ENCODE measurements around the gene ADSL. TPM values are rescaled to one million over a fixed set of nuclear protein-coding genes. Genes with fewer than 3 reads are reported as not detected.
A peak's percentile ranks its signal among the peaks of the same experiment; 100 is the strongest.

Gene ADSL
- total RNA-seq, 2 experiments from 2014 or later = 117 to 137 TPM

DNA sequence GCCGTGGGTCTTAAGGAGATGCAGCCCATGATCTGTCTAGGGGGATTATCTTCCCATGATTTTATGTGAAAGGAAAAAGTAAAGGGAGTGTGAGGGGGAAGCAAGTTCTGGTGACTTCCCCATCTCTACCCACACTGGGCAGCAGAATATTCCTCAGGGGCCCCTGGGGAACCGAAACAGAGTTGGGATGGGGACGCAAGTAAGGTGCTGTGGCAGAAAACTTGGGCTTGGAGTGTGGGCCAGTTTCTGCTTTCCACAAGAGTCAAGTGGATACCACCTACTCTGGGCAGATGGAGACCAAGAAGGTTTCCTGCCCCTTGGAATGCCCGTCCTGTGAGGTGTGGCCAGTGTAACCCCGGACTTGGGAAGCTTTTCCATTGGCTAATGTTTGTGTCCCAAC is 88.4 kb downstream of the ADSL start:
- intact Hi-C loops (cut with micrococcal nuclease; ENCODE audit: unreplicated experiment) = no loop called here
- H3K27ac ChIP-seq (ENCODE audit: low read depth, low read length, poor library complexity, severe bottlenecking) = peak overlapping the region; percentile 99
- H3K79me2 ChIP-seq (ENCODE audit: insufficient read depth, low read depth, low read length) = peaks cover 47% of the 10 kb centered on the region

DNA sequence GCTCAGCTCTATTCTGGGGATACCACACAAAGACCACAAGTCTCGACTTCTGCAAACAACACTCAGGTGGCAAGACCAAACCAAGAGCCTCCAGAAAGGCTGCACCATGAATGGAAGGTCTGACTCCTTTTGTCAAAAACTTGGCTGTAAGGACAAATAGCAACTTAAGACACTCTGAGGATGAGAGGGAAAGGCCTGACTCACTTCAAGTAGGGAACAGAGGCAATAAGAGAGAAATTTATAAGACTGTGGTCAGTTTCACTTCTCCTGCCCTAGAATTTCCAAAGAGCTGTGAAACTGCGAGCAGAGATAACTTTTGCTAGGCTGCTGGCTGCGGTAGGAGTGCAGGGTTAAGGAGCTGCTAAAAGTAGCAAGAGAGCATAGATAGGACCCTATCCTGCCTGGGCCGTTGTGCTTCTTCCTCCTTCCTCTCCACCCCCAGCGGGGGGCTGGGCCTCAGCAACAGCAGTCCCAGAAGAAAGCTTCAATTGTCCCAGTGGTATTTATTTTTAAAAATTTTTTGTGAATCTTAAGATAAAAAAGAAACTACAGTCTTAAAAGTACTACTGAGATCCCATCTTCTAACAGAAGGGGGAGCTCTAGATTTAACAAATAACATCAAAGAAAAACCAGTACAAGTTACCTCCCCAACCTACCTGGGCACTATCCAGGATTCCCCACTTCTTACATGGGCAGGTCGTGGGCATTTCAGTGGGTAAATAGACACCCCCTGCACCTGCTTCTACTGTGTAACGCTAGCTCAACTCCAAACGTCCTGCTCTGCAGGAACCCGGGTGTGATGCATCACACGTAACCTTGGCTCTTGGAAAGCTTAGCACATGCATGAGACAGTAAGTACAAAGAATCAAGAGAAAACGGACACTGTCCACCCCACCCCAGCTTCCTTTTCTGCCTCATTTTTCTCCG is 90.5 kb downstream of the ADSL start:
- Histone ChIP-seq H3K4me1 (ENCODE audit: insufficient read depth, low read length, poor library complexity, severe bottlenecking) (peaks cover 96% of the 10 kb centered on the region), H3K9me2 (ENCODE audit: insufficient read depth, low read length) (no peaks in the 10 kb centered on the region), H2AFZ (ENCODE audit: low read length) (no peak overlapping the region), H4K20me1 (ENCODE audit: insufficient read depth, low read length) (no peaks in the 10 kb centered on the region), H3K9me3 (ENCODE audit: low read length) (peaks cover 5% of the 10 kb centered on the region; the same call in 1 of the 2 replicates), H3K79me2 (ENCODE audit: insufficient read depth, low read depth, low read length) (peaks cover 65% of the 10 kb centered on the region), H3K36me3 (ENCODE audit: insufficient read depth, low read length) (peaks cover 62% of the 10 kb centered on the region), H3K4me3 (ENCODE audit: low read depth, low read length, poor library complexity, severe bottlenecking) (peak overlapping the region; percentile 64), H3K27ac (ENCODE audit: low read depth, low read length, poor library complexity, severe bottlenecking) (peak overlapping the region; percentile 99), H3K4me2 (ENCODE audit: low read length) (peak overlapping the region; percentile 99)
- ChIA-PET POLR2A (interaction anchor here (0.5 to 2.5 kb wide), 21 partner anchors 10 to 973 kb away, joined by 3 to 17 read pairs (median 4); no protein-coding TSS in a partner anchor), CTCF (ENCODE audit: unreplicated experiment) (interaction anchor here (0.5 to 1.8 kb wide), 8 partner anchors 18 to 88 kb away, joined by 3 to 6 read pairs (median 3); no protein-coding TSS in a partner anchor)
- DNase-seq (ENCODE audit: low spot score) = peak; percentile 82
- BruUV-seq (replicated peaks) = no TSS peak
- no peak for TF ChIP-seq EZH2phosphoT487 (IDR thresholded peaks at IDR 0.05; ENCODE audit: borderline replicate concordance, low read depth, low read length)
- TF ChIP-seq, protein P1, sequence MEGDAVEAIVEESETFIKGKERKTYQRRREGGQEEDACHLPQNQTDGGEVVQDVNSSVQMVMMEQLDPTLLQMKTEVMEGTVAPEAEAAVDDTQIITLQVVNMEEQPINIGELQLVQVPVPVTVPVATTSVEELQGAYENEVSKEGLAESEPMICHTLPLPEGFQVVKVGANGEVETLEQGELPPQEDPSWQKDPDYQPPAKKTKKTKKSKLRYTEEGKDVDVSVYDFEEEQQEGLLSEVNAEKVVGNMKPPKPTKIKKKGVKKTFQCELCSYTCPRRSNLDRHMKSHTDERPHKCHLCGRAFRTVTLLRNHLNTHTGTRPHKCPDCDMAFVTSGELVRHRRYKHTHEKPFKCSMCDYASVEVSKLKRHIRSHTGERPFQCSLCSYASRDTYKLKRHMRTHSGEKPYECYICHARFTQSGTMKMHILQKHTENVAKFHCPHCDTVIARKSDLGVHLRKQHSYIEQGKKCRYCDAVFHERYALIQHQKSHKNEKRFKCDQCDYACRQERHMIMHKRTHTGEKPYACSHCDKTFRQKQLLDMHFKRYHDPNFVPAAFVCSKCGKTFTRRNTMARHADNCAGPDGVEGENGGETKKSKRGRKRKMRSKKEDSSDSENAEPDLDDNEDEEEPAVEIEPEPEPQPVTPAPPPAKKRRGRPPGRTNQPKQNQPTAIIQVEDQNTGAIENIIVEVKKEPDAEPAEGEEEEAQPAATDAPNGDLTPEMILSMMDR (conservative IDR thresholded peaks at IDR 0.05; ENCODE audit: low read length) = peak; percentile 89
- intact Hi-C loops (cut with micrococcal nuclease; ENCODE audit: unreplicated experiment) = loop anchor here (1.0 to 2.0 kb wide), 10 partner anchors 22 to 210 kb away; partner anchors contain the start of genes MRTFA and SGSM3

More for the DNA sequence above, 88.4 kb downstream of the ADSL start:
- Histone ChIP-seq H3K9me3 (ENCODE audit: low read length) (peaks cover 5% of the 10 kb centered on the region; the same call in 1 of the 2 replicates), H3K4me2 (ENCODE audit: low read length) (peak overlapping the region; percentile 53), H3K4me3 (ENCODE audit: low read depth, low read length, poor library complexity, severe bottlenecking) (peak overlapping the region; percentile 64), H3K36me3 (ENCODE audit: insufficient read depth, low read length) (peaks cover 65% of the 10 kb centered on the region), H3K9me2 (ENCODE audit: insufficient read depth, low read length) (no peaks in the 10 kb centered on the region), H2AFZ (ENCODE audit: low read length) (no peak overlapping the region), H4K20me1 (ENCODE audit: insufficient read depth, low read length) (no peaks in the 10 kb centered on the region), H3K4me1 (ENCODE audit: insufficient read depth, low read length, poor library complexity, severe bottlenecking) (peaks cover 77% of the 10 kb centered on the region)
- TF ChIP-seq EZH2phosphoT487 (IDR thresholded peaks at IDR 0.05; ENCODE audit: borderline replicate concordance, low read depth, low read length) = no peak
- TF ChIP-seq, protein P1 (conservative IDR thresholded peaks at IDR 0.05; ENCODE audit: low read length) = no peak
- no TSS peak for BruUV-seq (replicated peaks)
- ChIA-PET POLR2A (interaction anchor here (0.6 to 2.5 kb wide), 13 partner anchors 17 to 217 kb away, joined by 3 to 17 read pairs (median 4); no protein-coding TSS in a partner anchor), CTCF (ENCODE audit: unreplicated experiment) (interaction anchor here (1.8 kb wide), 1 partner anchor 16 kb away, joined by 6 read pairs; no protein-coding TSS in a partner anchor)
- no peak for DNase-seq (ENCODE audit: low spot score)

Other genes with a start within 250 kb of the ADSL start
- 28.4 and 37.0 TPM in 2 replicates for gene TNRC6B, start 168.6 kb upstream of the ADSL start, total RNA-seq (2014; rRNA removed; shearing (Covaris generic))
- 55.5 and 63.7 TPM in 2 replicates for gene TNRC6B, start 168.6 kb upstream of the ADSL start, total RNA-seq (2022)
- 168 and 197 TPM in 2 replicates for gene SGSM3, start 24.1 kb downstream of the ADSL start, total RNA-seq (2014; rRNA removed; shearing (Covaris generic))
- 130 and 144 TPM in 2 replicates for gene SGSM3, start 24.1 kb downstream of the ADSL start, total RNA-seq (2022)